ENCODE data around the gene JMJD8.

JMJD8 gene

DNA sequence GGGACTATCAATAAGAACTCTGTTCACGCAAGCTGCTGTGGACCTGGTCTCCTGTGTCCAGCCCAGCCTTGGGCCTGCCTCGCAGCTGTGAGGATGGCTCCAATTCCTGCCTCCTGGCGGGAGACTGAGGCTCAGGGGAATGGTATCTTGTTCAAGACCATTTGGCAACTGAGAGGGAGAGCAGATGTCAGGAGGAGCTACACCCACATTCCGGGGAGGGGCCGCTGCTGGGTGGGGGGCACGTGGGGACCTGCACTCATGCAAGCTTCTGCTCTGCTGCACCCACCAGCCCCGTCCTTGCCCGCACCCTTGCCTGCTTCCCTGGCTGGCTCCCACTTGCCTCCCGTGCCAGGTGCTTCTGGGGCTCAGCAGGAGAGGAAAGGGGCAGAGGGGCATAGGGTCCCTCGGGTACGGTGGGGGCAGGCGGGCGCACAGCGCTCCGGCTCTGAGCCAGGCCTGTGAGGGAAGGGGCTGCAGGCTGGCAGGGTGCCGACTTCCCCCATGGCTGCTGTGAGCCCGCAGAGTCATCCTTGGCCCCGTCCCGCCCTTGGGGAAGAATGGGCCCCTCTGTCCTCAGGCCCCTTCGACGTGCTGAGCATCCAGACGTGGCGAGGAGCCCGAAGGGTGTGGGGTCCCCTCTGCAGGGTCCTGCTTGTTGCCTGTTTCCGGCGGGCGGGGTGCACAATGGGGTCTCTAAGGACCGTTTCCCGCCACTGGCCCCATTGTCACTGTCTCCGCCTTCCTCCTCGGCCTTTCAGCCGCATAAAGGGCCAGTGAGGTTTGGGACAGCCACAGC lies 33.5 kb upstream of the JMJD8 start:
- no peak for DNase-seq (ENCODE audit: low read depth)
- no peak overlapping the region for H3K4me3 ChIP-seq (ENCODE audit: low read length)
- TF ChIP-seq, protein P1, sequence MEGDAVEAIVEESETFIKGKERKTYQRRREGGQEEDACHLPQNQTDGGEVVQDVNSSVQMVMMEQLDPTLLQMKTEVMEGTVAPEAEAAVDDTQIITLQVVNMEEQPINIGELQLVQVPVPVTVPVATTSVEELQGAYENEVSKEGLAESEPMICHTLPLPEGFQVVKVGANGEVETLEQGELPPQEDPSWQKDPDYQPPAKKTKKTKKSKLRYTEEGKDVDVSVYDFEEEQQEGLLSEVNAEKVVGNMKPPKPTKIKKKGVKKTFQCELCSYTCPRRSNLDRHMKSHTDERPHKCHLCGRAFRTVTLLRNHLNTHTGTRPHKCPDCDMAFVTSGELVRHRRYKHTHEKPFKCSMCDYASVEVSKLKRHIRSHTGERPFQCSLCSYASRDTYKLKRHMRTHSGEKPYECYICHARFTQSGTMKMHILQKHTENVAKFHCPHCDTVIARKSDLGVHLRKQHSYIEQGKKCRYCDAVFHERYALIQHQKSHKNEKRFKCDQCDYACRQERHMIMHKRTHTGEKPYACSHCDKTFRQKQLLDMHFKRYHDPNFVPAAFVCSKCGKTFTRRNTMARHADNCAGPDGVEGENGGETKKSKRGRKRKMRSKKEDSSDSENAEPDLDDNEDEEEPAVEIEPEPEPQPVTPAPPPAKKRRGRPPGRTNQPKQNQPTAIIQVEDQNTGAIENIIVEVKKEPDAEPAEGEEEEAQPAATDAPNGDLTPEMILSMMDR (IDR thresholded peaks at IDR 0.05; ENCODE audit: insufficient read depth, low read depth, low read length, missing control alignments), result no peak

DNA sequence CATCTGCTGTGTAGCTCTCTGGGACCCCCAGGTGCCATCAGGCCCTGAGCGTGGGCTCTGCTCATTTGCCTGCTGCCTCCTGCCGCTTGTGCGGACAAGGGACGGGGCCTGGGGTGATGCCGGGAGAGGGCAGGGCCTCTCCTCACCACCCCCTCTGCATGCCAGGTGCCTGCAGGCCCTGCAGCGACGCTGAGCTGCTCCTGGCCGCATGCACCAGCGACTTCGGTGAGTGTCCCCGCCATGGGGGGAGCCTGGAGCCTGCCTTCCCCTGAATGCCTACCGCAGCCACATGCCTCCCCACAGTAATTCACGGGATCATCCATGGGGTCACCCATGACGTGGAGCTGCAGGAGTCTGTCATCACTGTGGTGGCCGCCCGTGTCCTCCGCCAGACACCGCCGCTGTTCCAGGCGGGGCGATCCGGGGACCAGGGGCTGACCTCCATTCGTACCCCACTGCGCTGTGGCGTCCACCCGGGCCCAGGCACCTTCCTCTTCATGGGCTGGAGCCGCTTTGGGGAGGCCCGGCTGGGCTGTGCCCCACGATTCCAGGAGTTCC lies 32.7 kb upstream of the JMJD8 start:
- no peak for DNase-seq (ENCODE audit: low read depth)
- peak overlapping the region; percentile 54 for H3K4me3 ChIP-seq (ENCODE audit: low read length)
- TF ChIP-seq, protein P1 (IDR thresholded peaks at IDR 0.05; ENCODE audit: insufficient read depth, low read depth, low read length, missing control alignments), result no peak

DNA sequence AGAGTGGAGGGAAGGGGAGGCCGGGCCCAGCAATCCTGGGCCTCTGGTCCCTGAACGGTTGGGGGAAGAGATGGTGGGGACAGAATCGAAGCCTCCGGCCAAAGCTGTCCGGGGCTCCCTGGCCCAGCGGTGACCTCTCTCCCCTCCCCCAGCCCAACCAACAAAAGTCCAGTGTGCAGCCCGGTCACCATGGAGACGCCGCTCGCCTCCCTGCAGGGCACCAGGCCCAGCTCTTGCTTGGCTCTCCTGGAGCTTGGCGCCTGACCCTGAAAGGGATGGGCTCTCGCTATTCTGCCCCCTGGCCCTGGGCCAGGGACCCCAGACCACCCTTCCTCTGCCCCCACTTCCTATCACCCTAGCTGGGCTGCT lies 32.0 kb upstream of the JMJD8 start:
- DNase-seq (ENCODE audit: low read depth), result no peak
- TF ChIP-seq, protein P1 (IDR thresholded peaks at IDR 0.05; ENCODE audit: insufficient read depth, low read depth, low read length, missing control alignments), result no peak
- H3K4me3 ChIP-seq (ENCODE audit: low read length), result peak overlapping the region; percentile 54

DNA sequence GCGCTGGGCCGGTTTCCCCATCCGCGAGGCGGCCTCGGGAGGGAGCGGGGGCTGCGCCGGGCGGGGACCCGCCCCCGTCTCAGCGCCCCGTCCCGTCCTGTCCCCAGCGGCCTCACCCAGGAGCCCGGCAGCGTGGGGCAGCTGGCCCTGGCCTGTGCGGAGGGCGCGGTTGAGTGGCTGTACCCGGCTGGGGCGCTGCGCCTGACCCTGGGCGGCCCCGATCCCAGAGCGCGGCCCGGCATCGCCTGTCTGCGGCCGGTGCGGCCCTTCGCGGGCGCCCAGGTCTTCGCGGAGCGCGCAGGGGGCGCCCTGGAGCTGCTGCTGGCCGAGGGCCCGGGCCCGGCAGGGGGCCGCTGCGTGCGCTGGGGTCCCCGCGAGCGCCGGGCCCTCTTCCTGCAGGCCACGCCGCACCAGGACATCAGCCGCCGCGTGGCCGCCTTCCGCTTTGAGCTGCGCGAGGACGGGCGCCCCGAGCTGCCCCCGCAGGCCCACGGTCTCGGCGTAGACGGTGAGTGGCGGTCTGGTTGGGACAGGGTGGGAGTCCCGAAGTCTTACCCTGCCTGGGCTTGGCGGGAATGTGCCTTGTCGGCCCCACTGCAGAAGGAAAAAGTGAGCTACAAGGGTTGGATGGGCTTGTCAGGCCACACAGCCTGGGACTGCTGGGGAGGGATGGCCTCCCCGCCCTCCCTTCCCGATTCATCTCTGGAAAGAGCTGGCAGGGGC lies 31.5 kb upstream of the JMJD8 start:
- peak overlapping the region; percentile 54 for H3K4me3 ChIP-seq (ENCODE audit: low read length)

DNA sequence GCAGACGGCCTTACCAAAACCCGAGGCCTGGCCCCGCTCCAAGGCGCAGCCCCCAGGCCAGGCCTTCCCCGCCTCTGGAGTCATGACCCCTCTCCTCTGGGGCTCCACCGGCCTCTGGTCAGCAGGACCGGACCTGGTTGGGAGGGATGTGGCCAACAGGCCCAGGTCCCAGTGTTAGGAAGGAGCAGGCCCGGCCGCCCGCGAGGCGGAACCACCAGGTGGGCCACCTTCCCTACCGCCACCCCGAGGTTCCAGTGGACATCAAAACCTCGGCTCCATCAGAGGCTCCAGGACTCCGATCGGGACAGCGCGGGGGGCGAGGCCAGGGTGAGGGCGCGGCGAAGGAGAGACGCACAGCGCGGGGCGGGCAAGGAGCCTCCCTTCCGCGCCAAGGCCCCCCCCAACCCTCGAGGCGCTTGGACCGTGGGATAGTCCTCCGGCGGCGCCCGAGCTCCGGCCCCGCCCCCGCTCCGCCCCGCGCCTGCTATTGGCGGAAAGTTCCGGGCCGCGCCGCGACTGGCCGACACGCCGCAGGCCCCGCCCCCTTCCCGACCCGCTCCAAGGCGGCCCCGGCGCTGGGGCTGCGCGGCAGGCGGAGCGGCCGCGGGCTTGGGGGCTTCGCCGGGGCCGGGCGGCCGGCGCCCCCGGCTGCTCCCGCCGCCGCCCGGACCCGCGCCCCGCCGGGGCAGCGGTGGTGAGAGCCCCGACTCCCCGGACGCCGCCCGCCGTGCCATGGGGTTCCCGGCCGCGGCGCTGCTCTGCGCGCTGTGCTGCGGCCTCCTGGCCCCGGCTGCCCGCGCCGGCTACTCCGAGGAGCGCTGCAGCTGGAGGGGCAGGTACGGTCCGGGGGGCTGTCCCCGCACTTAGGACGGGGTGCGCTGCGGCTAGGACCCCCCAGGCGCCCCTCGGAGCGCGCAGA lies 30.7 kb upstream of the JMJD8 start, which contains the start of gene METRN:
Gene METRN (plus strand): TSS at position 561 of the 919 bp plus-strand sequence. CDS start 172 bp downstream, at position 733.
- TF ChIP-seq, protein P1 (IDR thresholded peaks at IDR 0.05; ENCODE audit: insufficient read depth, low read depth, low read length, missing control alignments), result no peak
- peak; percentile 93 for DNase-seq (ENCODE audit: low read depth)
- peak within 1 kb of the TSS; percentile 54 for H3K4me3 ChIP-seq (ENCODE audit: low read length)

More for the DNA sequence above, 31.5 kb upstream of the JMJD8 start:
- TF ChIP-seq, protein P1 (IDR thresholded peaks at IDR 0.05; ENCODE audit: insufficient read depth, low read depth, low read length, missing control alignments), result no peak
- DNase-seq (ENCODE audit: low read depth), result no peak

DNA sequence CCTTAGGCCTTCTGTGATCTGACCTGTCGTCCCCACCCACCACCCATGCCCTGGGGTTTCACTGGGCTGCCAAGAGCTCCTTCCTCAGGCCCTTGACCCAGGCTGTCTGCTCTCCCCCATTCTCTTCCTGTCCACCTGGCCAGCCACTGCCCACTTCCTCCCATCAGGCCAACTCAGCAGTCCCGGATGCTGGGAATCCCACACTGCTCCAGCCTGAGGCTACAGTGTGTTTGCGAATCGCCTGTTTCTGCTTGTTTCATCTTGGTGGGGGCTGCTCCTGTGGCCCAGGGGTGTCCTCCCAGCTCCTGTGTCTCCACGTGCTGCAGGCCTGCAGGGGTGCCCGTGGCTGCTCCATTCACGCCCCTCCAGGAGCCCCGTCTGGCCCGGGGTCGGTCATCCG lies 29.9 kb upstream of the JMJD8 start:
- no peak overlapping the region for H3K4me3 ChIP-seq (ENCODE audit: low read length)
- TF ChIP-seq, protein P1 (IDR thresholded peaks at IDR 0.05; ENCODE audit: insufficient read depth, low read depth, low read length, missing control alignments), result no peak
- DNase-seq (ENCODE audit: low read depth), result peak; percentile 56
